ENCODE results near the gene NRXN2.

- peak; percentile 55; the same call in 1 of the 2 replicates for TF ChIP-seq GATA2 (IDR thresholded peaks at IDR 0.05; ENCODE audit: low read depth, low read length)
- no peak for TF ChIP-seq GATA3 (IDR thresholded peaks at IDR 0.05; ENCODE audit: low read depth, low read length)
Observed at GRCh38 chr11:64629103-64629502, 93.9 kb downstream of the NRXN2 start.
